Common myeloid progenitor, CD34-positive (primary cell): ENCODE data around the gene C1orf21.

Source experiments
- CTCF ChIA-PET: fragments of 350-600 bp; sonication (Branson Sonifier 250); formaldehyde crosslinking; loops from one replicate; lab custom pipeline; 2021; ENCODE audit warnings: antibody characterized with exemption; lab: Charles Lee
- POLR2A ChIA-PET: fragments of 350-600 bp; sonication (Branson Sonifier 250); formaldehyde crosslinking; loops from one replicate; lab custom pipeline; 2021; ENCODE audit warnings: antibody characterized with exemption; lab: Charles Lee
- DNase-seq, 3 donors: peaks; one replicate each; pipeline versions ENCODE4 v3.0.0 to v3.0.0-alpha.2; 2013
- H3K27ac ChIP-seq, 2 experiments: 1 replicate in 1 of 2; 2 replicates in 1 of 2; pipeline ENCODE4 v1.7.0; 2013; ENCODE audit warnings: inconsistent platforms in 2 of 2, low read length in 2 of 2, mild to moderate bottlenecking in 2 of 2, low read depth in 1 of 2, moderate library complexity in 1 of 2; ENCODE audit not compliant: severe bottlenecking in 2 of 2, insufficient read depth in 1 of 2, poor library complexity in 1 of 2
- H3K27me3 ChIP-seq, 5 experiments: replicated peaks in 2 of 5; 1 replicate in 3 of 5; 2 replicates in 2 of 5; pipeline versions ENCODE4 v1.6.1 to v1.7.0; 2013; ENCODE audit warnings: low read length in 4 of 5, mild to moderate bottlenecking in 2 of 5, moderate library complexity in 2 of 5, inconsistent platforms in 1 of 5; ENCODE audit not compliant: insufficient read depth in 5 of 5, control insufficient read depth in 4 of 5
- H3K36me3 ChIP-seq, 4 experiments: 1 replicate in 2 of 4; 2 replicates in 2 of 4; pipeline versions ENCODE4 v1.6.1 to v1.7.0; 2013; ENCODE audit warnings: low read length in 3 of 4, control low read depth in 1 of 4, mild to moderate bottlenecking in 1 of 4; ENCODE audit not compliant: control insufficient read depth in 4 of 4, insufficient read depth in 4 of 4
- H3K4me1 ChIP-seq, 4 experiments: 1 replicate in 3 of 4; 2 replicates in 1 of 4; pipeline versions ENCODE4 v1.6.1 to v1.7.1; 2013; ENCODE audit warnings: low read length in 3 of 4, mild to moderate bottlenecking in 3 of 4, control low read depth in 1 of 4, inconsistent platforms in 1 of 4, moderate library complexity in 1 of 4; ENCODE audit not compliant: control insufficient read depth in 4 of 4, insufficient read depth in 4 of 4; ENCODE audit errors: control extremely low read depth in 1 of 4
- H3K4me3 ChIP-seq, 7 experiments: 1 replicate in 4 of 7; 2 replicates in 3 of 7; pipeline versions ENCODE4 v1.5.1 to v1.7.0; 2013; ENCODE audit warnings: mild to moderate bottlenecking in 7 of 7, low read length in 6 of 7, moderate library complexity in 6 of 7, inconsistent platforms in 2 of 7, low read depth in 2 of 7, control low read depth in 1 of 7; ENCODE audit not compliant: insufficient read depth in 4 of 7, control insufficient read depth in 1 of 7; ENCODE audit errors: extremely low read depth in 1 of 7
- H3K9me3 ChIP-seq, 5 experiments: 1 replicate in 4 of 5; 2 replicates in 1 of 5; pipeline versions ENCODE4 v1.6.1 to v1.7.1; 2013; ENCODE audit warnings: low read length in 4 of 5, mild to moderate bottlenecking in 2 of 5, inconsistent platforms in 1 of 5, low read depth in 1 of 5, moderate library complexity in 1 of 5; ENCODE audit not compliant: control insufficient read depth in 4 of 5, insufficient read depth in 2 of 5; ENCODE audit errors: control extremely low read depth in 1 of 5
- WGBS: methylation state at CpG from one replicate; pipeline ENCODE4 v1.1.5; 2013; ENCODE audit not compliant: insufficient coverage; 5-methylcytosine and 5-hydroxymethylcytosine counted together

Gene C1orf21

GRCh38 chr1:184513421-184513820 lies 126.6 kb downstream of the C1orf21 start:
- H3K9me3 ChIP-seq, result no peaks in the 10 kb centered on the region
- no peak for DNase-seq
- peaks cover 0 to 15% (median 5%) of the 10 kb centered on the region in 4 experiments for H3K36me3 ChIP-seq
- ChIA-PET CTCF (interaction anchor here (1.2 to 1.3 kb wide), 2 partner anchors 13 to 22 kb away, joined by 4 read pairs; no protein-coding TSS in a partner anchor), POLR2A (interaction anchor here (0.6 to 0.8 kb wide), 3 partner anchors 36 to 195 kb away, joined by 3 to 7 read pairs (median 3); no protein-coding TSS in a partner anchor)
- no peaks in the 10 kb centered on the region for H3K27me3 ChIP-seq
- 100% methylated on average over 3 of the region's 3 CpGs for WGBS
- H3K27ac ChIP-seq, result no peak overlapping the region
- peaks cover 0 to 7% (median 4%) of the 10 kb centered on the region in 4 experiments for H3K4me1 ChIP-seq
- H3K4me3 ChIP-seq, result no peak overlapping the region

GRCh38 chr1:184513966-184514365 lies 127.1 kb downstream of the C1orf21 start:
- H3K27me3 ChIP-seq, result no peaks in the 10 kb centered on the region
- H3K27ac ChIP-seq, result no peak overlapping the region
- H3K36me3 ChIP-seq, result peaks cover 0 to 15% (median 5%) of the 10 kb centered on the region in 4 experiments
- DNase-seq, result peak in 2 of 3 donors; percentile 54 to 66
- no peak overlapping the region for H3K4me3 ChIP-seq
- 100% methylated on average over 3 of the region's 4 CpGs for WGBS
- H3K9me3 ChIP-seq, result no peaks in the 10 kb centered on the region
- H3K4me1 ChIP-seq, result peaks cover 0 to 9% (median 7%) of the 10 kb centered on the region in 4 experiments
- POLR2A ChIA-PET, result interaction anchor here (0.6 to 0.8 kb wide), 2 partner anchors 43 to 196 kb away, joined by 3 read pairs; no protein-coding TSS in a partner anchor
- CTCF ChIA-PET, result interaction anchor here (1.2 kb wide), 1 partner anchor 13 kb away, joined by 4 read pairs; no protein-coding TSS in a partner anchor

DNA sequence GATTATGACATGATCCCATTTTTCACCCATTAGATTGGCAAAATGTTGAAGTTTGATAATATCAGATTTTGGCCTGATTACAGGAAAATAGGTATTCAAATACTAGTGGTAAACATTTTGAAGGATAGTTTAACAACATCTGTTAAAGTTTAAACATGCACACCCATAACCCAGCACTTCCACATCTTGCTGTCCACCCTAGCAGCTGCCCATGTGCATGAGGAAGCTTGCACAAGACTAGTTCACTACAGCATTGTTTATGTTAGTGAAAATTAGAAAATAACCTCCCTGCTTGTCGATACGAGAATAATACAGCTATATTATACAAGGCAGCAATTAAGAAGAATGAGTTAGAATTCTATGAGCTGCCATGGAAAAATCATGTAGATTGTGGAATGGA lies 127.6 kb downstream of the C1orf21 start:
- CTCF ChIA-PET, result no interaction called here

GRCh38 chr1:184517130-184517529 lies 130.3 kb downstream of the C1orf21 start:
- no peak overlapping the region for H3K4me3 ChIP-seq
- H3K4me1 ChIP-seq, result peaks cover 0 to 11% (median 7%) of the 10 kb centered on the region in 4 experiments
- CTCF ChIA-PET, result no interaction called here
- H3K27ac ChIP-seq, result no peak overlapping the region
- H3K36me3 ChIP-seq, result peaks cover 0 to 3% (median 2%) of the 10 kb centered on the region in 4 experiments
- no peaks in the 10 kb centered on the region for H3K9me3 ChIP-seq
- no peaks in the 10 kb centered on the region for H3K27me3 ChIP-seq
- DNase-seq, result no peak
- POLR2A ChIA-PET, result interaction anchor here (0.6 kb wide), 1 partner anchor 33 kb away, joined by 3 read pairs; no protein-coding TSS in a partner anchor

More for the DNA sequence above, 127.6 kb downstream of the C1orf21 start:
- POLR2A ChIA-PET, result no interaction called here
- Histone ChIP-seq H3K9me3 (no peaks in the 10 kb centered on the region), H3K27ac (no peak overlapping the region), H3K36me3 (peaks cover 0 to 12% (median 4%) of the 10 kb centered on the region in 4 experiments), H3K27me3 (no peaks in the 10 kb centered on the region), H3K4me3 (no peak overlapping the region), H3K4me1 (peaks cover 0 to 11% (median 7%) of the 10 kb centered on the region in 4 experiments)
- DNase-seq, result no peak
- WGBS, result no CpG with 5 or more reads among the region's 2 CpGs

DNA sequence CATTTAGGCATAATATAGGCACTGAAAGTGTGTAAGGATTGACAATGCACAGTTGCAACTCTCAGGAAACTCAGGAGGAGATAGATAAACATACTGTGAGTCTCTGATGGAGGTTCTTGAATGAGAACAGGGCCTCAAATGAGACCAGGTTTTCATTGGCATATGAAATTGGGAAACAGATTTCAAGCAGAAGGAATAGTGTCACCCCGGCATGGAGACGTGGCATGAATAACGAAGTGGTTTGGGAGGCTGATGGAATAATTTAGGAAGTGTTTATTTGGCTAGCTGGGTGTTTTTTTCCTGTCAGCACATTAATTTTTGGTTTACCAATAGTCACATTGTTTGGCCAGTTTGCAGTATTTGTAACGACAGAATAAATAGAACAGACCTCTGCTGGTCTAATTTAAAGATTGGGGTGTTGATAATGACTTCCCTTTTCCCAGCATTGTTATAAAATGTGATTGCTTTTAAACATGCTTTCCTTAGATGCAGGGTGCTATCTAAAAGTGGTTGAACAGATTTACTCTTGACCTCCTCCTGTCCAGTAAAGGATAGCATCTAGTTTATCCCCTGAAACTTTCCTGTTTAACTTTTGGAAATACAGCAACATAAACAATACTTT lies 132.0 kb downstream of the C1orf21 start:
- WGBS, result 20% methylated on average over 1 of the region's 4 CpGs
- Histone ChIP-seq H3K4me3 (no peak overlapping the region), H3K4me1 (peaks cover 0 to 9% (median 5%) of the 10 kb centered on the region in 4 experiments), H3K27ac (no peak overlapping the region), H3K27me3 (no peaks in the 10 kb centered on the region), H3K36me3 (peaks cover 0 to 3% (median 1%) of the 10 kb centered on the region in 4 experiments), H3K9me3 (peaks cover 0 to 3% (median 0%) of the 10 kb centered on the region in 5 experiments)
- CTCF ChIA-PET, result no interaction called here
- POLR2A ChIA-PET, result no interaction called here
- no peak for DNase-seq

GRCh38 chr1:184520336-184520735 lies 133.5 kb downstream of the C1orf21 start:
- H3K27ac ChIP-seq, result no peak overlapping the region
- POLR2A ChIA-PET, result no interaction called here
- H3K27me3 ChIP-seq, result no peaks in the 10 kb centered on the region
- peaks cover 0 to 3% (median 0%) of the 10 kb centered on the region in 5 experiments for H3K9me3 ChIP-seq
- WGBS, result no CpG with 5 or more reads among the region's 2 CpGs
- CTCF ChIA-PET, result no interaction called here
- H3K4me1 ChIP-seq, result peaks cover 0 to 8% (median 1%) of the 10 kb centered on the region in 4 experiments
- peaks cover 0 to 3% (median 1%) of the 10 kb centered on the region in 4 experiments for H3K36me3 ChIP-seq
- DNase-seq, result no peak
- H3K4me3 ChIP-seq, result no peak overlapping the region

- ChIA-PET POLR2A (no interaction called here), CTCF (no interaction called here)
- H3K4me1 ChIP-seq, result no peaks in the 10 kb centered on the region
- H3K9me3 ChIP-seq, result peaks cover 0 to 3% (median 0%) of the 10 kb centered on the region in 5 experiments
- DNase-seq, result no peak
- peaks cover 0 to 2% (median 0%) of the 10 kb centered on the region in 4 experiments for H3K36me3 ChIP-seq
- no peak overlapping the region for H3K4me3 ChIP-seq
- no peak overlapping the region for H3K27ac ChIP-seq
- WGBS, result no CpG with 5 or more reads among the region's 1 CpG
- no peaks in the 10 kb centered on the region for H3K27me3 ChIP-seq
These were observed 137.4 kb downstream of the C1orf21 start for GRCh38 chr1:184524248-184524647.
